GM18873 (cell line): ENCODE data around the gene ITPRIPL2.

ENCODE experiments used
- ATAC-seq: cut with Tn5 transposase; IDR thresholded peaks from one replicate; pipeline ENCODE4 v1.9.1; 2021; ENCODE audit warnings: mild to moderate bottlenecking, moderate library complexity, moderate number of reproducible peaks; ENCODE audit not compliant: unreplicated experiment, low FRiP score

ITPRIPL2 gene

DNA sequence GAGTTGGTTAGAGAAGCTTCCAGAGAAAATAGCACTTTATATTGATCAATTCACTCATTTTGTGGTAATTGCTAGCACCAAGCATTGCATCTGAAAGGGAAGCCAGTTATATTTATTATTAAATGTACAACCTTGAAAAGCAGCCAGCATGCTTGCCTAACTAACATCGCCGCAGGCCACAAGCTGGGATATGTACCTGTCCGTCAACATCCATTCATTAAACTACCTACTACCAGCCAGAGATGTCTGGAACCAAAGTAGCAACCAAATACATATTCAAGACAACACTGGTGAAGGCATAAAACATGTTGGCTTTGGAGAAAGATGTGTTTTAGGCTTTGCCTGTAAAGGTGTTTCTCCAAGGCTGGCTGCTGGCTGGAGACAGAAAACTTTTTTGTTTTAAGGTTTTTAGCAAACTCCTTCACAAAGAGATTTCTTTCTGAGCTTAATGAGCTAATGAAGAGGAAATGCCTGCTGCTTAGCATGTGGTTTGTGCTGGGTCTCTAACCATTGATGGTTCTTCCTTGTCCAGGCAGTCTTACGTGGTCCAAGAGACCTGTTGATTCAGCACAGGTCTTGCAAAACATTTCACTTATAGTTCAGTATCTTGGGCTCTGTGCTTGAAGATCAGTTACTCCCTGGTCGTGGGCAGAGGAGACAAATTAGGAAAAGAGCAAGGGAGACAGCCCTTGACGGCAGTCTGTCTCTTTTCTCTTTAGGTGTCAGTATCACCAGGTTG, 3.1 kb downstream of the ITPRIPL2 start:
- ATAC-seq: no peak

DNA sequence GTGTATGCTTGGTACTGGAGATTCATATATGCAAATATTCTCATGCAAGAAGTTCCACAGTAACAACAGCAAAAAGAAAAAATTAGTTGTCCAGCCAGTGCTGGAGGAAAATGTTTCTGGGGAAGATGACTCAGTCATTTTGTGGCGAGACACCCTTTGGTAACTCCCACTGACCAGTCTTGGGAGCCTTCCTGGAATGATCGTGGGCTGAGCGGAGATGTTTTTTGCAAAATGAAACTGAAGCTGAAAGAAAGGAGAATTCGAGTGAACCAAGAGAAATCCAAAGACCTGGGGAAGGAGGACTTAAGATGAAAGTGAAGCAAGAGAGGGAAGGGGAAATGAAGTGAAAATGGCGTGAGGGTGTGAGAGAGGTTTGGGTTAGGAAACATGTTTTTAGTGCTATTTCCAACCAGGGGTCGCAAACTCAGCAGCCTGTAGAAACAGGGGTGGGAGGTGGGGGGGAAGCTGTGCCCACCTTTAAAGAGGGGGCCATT, 5.2 kb downstream of the ITPRIPL2 start:
- ATAC-seq: no peak

DNA sequence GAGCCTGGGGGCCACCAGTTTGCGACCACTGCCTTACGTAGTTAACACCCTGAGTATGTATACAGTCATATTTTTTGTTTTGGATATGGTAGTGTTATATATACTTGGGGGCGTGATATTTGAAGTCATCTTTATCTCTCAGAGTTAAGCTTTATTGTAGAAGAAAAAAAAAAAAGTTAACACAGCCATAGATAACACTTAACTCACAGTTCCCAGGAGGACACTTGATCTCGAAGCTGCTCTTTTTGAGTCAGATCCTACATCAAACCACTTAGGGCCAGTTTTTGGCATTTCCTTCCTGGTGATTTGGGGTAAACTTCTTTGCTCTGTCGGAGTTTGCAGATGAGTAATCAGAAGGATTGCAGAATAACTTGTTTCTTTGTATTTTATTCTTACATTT, 5.8 kb downstream of the ITPRIPL2 start:
- no peak for ATAC-seq

DNA sequence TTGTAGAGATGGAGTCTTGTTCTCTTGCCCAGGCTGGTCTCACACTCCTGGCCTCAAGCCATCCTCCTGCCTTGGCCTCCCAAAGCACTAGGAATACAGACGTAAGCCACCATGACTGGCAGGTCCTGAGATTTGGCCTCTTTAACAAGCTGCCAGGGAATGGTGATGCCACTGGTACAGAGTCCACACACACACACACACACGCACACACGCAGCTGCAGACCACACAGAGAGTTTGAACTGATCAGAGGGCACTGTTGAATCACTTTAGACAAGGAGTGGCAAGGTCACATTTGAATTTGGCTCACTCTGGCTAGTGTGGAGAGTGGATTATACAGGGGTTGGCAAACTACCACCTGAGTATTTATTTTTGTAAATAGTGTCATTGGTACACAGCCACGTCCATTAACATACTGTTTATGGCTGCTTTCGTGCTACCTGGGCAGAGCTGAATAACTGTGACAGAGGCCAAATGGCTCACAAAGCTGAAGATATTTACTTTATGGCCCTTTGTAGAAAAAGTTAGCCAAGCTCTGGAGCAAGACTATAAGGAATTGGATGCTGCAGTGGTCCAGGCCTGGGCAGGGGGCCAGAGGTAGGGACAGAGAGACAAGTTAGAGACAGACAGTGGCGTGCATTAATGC, 9.9 kb downstream of the ITPRIPL2 start:
- no peak for ATAC-seq

- no peak for ATAC-seq
Observed at GRCh38 chr16:19126300-19126699, 12.5 kb downstream of the ITPRIPL2 start.

DNA sequence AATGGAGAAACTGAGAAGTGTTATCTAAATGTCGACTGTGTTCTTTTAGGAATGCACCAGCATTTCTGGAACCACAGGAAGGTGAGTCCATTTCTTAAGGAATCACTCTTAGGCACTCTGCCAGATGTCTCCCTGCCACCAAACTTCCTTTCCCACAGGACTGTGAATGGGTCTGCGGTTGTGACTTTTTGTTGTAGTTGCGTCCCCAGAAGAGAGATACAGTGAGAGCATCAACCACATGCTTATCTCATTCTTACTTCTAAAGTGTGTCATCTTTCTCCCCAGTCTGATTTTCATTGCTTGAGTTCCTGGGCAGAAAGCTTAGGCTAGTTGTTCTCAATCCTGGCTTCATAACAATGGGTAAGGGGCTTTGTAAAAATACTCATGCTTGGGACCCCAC, 13.4 kb downstream of the ITPRIPL2 start:
- ATAC-seq: no peak

- no peak for ATAC-seq
Observed at GRCh38 chr16:19127674-19128131, 13.9 kb downstream of the ITPRIPL2 start.

DNA sequence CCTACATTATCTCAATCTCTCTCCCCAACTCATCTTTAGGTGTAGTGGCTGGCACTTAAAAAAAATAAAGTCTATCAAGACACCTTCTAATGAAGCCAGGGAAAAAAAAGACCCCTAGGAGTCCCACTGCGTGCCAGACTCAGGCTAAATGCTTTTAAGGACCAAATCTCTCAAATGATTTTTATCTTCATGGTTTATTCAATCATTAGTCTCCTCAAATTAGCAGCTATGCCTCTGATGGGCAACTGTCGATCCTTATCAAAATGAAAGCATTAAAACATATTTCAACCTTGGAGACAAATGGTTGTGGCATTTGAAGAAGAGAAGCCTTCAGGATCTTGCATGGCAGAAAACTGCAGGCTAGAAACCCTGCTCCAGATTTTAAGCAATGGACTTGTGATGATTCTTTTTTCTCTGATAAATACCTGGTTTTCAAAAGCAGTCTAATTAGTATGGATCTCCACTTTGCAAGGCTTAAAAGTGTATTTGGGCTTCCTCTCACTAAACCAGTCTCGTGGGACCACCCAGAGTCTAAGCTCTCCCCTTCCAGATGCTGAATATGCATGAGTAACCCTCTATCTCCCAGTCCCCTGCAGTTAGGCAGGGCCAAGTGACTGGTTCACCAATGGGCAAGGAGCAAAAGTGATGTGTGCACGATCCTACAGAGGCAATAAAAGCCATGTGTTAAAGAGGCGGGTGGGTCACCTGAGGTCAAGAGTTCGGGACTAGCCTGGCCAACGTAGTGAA, 14.9 kb downstream of the ITPRIPL2 start:
- ATAC-seq: no peak

- ATAC-seq: no peak
Observed at GRCh38 chr16:19130385-19130784, 16.6 kb downstream of the ITPRIPL2 start.

DNA sequence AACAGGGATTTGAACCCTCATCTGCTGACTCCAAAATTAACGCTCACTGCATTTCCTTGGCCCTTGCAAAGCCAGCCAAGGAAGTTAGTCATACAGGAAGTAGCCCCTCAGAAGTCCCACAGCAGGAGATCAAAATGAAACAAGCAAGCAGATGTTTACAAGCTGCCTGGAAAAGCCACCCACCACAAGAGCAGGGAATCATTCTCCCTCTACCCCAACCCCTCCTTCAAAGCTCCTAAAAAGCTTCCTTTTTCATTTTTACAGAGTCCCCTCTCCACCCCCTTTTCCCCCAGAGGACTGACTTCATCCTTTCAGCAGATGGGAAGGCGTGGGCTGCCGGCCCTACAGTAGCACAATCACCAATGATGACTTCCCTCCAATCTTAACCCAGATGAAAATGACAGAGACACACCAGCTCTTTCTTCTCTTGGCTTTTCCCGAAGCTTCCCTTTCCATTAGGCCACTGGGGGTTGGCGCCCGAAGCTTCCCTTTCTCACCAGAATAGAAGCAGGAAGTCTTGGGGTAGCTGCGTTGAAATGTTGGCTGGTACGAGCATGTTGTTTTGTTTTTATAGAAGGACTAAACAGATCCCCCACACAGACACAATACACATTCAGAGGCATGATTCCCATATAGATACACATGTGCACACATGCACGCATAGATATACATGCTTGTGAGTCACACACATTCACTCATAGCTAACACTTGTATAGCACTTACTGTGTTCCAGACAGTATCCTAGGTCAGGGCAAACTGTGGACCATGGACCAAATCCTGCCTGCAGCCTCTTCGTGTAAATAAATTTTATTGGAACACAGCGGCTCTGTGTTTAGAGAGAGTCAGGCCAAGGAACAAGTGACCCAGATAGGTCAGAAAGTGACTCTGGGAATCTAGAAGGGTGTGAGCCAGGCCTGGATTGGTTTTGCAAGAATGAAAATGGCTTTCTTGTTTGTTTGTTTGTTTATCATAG, 17.4 kb downstream of the ITPRIPL2 start:
- ATAC-seq: no peak

DNA sequence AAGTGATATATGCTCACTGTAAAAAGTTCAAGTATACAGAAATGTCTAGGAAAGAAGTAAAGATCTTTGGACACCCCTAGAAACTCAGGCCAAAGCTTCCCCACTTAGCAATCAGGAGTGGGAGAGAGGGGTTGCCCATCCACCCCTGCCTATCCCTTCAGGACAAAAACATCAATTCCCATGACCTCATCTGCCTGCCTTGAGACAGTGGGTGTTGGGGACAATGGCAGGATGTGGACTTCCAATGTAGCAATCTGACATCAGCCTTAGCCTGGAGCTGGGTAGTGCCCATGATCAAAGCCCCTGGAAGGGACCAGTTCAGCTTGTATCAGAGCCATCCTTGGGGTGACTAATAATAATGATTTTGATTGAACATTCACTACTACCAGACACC, 18.1 kb downstream of the ITPRIPL2 start:
- ATAC-seq: no peak

DNA sequence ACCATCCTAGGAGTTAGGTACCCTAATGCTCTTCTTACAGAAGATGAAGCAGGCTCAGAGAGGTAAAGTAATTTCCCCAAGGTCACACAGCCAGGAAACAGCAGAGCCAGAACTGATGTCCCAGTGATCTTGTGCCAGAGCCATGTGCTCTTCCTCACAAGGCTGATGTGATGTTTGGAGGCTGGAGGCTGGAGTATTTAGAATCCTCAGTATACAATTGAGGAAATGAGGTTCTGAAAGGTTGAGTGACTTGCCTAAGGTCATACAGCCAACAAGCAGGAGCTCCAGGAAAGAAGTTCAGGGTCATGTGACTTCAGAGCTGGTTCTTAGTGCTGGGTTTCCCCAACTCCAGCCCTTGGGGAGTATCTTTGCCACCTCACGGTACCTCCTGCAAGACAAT, 18.5 kb downstream of the ITPRIPL2 start:
- ATAC-seq: no peak

- no peak for ATAC-seq
Observed at GRCh38 chr16:19132898-19133297, 19.1 kb downstream of the ITPRIPL2 start.

DNA sequence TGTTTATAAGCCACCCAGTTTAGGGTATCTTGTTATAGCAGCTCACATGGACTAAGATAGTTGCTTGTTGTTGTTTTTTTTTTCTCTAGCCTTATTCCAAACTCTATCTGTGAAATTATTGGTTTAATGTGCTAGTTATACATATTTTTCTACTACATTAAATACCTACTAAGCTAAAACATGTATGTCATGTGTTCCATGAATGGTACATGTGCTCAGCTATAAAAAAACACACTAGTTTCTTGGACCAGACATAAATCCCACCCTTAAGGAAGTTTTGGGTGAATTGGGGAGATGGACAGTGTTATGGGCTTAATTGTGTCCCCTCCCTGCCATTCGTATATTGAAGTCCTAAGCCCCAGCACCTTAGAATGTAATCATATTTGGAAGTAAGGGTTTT, 19.8 kb downstream of the ITPRIPL2 start:
- ATAC-seq: no peak

DNA sequence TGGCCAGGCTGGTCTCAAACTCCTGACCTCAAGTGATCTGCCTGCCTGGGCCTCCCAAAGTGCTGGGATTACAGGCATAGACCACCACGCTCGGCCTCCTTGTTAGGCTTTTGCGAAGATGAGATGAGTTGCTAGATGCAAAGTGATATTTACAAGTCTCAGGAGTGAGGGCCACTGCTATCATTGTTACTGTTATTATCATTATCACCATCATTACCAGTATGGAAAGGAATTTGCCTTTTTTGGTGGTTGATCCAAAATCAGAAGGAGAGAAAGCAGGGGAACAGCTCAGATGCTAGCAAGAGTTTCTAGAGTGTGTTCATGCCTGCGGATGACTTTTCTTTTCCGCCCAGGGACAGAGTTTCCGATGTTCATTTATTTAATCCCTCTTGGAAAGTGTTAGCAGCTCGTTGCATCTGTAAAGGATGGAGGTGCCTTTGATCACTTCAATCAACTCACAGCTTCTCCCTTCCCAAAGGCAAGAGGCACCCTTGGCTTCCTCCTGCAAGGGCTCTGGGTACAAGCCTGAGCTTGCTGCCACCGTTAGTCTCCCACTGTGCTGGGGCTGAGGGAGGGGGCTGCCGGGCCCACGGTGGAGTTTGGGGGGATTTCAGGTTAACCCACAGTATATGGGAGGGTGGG, 21.6 kb downstream of the ITPRIPL2 start:
- no peak for ATAC-seq

DNA sequence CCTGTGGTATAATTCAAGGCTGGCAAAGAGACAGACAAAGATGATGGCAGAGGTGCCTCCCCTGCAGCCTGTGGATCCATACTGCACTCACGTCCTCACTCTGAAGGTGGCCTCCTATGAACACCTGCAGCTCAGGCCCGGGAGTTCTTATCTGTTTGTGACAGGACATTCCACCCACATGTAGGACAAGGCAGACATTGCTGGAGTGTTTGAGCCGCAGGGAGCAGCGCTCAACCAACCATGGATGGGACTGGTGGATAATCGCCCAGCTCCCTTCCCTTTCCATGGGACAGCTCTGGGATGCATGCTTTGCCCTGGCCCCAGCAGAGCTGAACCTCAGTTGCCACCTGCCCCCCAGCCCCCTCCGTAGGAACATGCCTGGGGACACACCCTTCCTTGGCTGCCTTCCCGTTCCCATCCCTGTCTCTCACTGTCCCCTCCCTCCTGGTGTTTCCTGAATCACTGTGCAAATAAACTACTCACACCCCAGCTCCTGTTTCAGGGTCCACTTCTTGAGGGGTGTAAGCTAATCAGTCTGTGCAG, 22.2 kb downstream of the ITPRIPL2 start:
- no peak for ATAC-seq

GRCh38 chr16:19136549-19137196, 22.9 kb downstream of the ITPRIPL2 start:
- no peak for ATAC-seq

DNA sequence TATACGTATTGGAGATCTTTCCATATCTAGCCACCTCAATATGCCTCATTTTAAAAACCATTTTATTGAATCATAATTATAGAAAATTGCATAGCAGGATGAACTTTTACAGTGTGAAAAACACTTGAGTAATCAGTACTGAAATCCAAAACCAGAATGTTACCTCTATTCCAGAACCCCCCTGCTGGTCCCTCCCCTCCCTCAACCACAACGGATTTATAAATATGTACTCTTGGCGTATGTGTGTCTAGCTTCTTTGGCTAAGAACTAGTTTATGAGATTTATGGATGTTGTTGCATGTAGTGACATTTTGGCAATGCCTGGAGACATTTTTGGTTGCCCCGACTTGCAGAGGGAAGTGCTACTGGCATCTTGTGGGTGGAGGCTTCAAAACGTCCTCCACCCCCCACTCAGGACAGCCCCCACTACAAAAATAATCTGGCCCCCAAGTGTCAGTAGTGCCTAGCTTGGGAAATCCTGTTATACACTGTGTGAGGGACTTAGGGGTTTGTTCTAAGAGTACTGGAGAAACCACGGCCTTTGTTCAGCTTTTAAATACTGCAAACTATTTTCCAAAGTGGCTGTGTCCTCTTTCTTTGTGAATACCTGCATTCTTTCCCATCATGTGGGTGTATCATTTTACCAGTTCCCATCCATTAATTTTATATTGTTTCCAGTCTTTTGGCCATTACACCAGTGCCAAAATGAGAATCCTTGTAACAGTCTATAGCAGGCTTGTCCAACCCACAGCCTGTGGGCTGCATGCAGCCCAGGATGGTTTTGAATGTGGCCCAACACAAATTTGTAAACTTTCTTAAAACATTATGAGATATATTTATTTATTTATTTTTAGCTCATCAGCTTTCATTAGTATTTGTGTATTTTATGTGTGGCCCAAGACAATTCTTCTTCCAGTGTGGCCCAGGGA, 23.7 kb downstream of the ITPRIPL2 start:
- ATAC-seq: no peak
